HG03135 (cell line): ENCODE data around the gene PARD6G.

Experiments used
- ATAC-seq: cut with Tn5 transposase; IDR thresholded peaks from one replicate; pipeline ENCODE4 v1.9.1; 2021; ENCODE audit warnings: mild to moderate bottlenecking, moderate library complexity; ENCODE audit not compliant: unreplicated experiment

The PARD6G gene

GRCh38 chr18:80191907-80192652 lies 55.2 kb downstream of the PARD6G start:
- ATAC-seq, result no peak

- no peak for ATAC-seq
Measured at GRCh38 chr18:80191264-80191663, 56.0 kb downstream of the PARD6G start.

- no peak for ATAC-seq
Measured at GRCh38 chr18:80190311-80190710, 57.0 kb downstream of the PARD6G start.

GRCh38 chr18:80189531-80189865 lies 57.8 kb downstream of the PARD6G start:
- ATAC-seq, result no peak

DNA sequence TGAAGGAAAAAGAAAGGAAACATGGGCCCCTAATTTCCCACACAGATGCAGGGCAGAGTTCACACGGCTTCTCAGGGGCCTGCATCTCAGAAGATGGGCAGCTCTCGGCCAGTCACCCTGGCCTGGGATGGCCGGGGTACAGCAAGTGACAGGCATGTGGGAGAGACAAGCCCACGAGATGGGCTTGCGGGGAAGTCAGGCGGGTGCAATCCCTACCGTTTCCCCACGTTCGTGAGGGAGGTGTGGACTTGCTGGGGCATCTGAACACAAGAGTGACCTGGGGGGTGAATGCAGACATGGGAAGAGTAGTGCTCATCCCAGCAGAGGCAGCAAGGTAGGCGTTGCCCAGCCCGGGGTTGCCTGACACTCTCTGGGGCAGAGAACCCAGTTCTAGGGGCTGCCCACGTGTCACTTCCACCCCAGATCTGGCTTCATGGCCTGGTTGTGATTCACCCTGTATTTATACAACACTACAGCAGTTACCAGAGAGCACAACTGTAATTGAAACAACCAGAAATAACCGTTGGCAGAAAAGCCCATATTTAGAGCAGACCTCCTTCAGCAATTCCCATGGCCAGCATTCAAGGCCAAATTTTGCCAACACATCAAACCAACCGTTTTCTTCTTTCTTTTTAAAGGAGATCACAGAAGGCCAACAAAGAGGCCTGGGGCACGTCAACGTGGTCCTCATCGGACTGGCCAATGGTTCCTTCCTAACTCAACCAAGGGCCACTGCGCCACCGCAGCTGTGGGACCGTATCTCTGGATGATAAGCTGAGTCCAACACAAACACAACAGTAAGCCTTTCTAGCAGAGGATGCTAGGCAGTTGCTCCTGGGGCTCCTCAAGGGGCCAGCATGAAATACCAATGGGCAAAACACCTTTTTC lies 58.4 kb downstream of the PARD6G start:
- no peak for ATAC-seq

GRCh38 chr18:80187956-80188642 lies 59.2 kb downstream of the PARD6G start:
- no peak for ATAC-seq

GRCh38 chr18:80185545-80185944 lies 61.8 kb downstream of the PARD6G start:
- no peak for ATAC-seq

DNA sequence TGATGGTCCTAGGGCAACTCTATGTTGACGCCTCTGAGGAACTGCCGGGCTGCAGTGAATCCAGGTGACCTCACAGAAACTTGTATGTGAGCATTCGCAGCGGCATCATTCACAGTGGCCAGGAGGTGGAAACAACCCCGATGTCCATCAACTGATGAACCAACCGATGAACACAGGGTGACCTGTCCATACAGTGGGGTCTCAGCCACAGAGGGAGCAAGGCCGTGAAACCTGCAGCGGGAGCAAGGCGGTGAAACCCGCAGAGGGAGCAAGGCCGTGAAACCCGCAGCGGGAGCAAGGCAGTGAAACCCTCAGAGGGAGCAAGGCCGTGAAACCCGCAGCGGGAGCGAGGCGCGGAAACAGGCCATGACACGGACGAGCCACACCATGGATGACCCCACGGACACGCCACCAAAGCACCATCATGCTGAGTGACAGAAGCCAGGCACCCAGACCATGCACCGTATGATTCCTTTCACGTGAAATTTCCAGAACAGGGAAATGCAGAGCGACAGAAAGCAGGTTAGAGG lies 63.0 kb downstream of the PARD6G start:
- ATAC-seq, result no peak

GRCh38 chr18:80183273-80184050 lies 63.9 kb downstream of the PARD6G start:
- ATAC-seq, result no peak

GRCh38 chr18:80182855-80183254 lies 64.5 kb downstream of the PARD6G start:
- ATAC-seq, result no peak

- ATAC-seq, result no peak
Measured at GRCh38 chr18:80181642-80182461, 65.5 kb downstream of the PARD6G start.

GRCh38 chr18:80180778-80181564 lies 66.3 kb downstream of the PARD6G start:
- ATAC-seq, result no peak

DNA sequence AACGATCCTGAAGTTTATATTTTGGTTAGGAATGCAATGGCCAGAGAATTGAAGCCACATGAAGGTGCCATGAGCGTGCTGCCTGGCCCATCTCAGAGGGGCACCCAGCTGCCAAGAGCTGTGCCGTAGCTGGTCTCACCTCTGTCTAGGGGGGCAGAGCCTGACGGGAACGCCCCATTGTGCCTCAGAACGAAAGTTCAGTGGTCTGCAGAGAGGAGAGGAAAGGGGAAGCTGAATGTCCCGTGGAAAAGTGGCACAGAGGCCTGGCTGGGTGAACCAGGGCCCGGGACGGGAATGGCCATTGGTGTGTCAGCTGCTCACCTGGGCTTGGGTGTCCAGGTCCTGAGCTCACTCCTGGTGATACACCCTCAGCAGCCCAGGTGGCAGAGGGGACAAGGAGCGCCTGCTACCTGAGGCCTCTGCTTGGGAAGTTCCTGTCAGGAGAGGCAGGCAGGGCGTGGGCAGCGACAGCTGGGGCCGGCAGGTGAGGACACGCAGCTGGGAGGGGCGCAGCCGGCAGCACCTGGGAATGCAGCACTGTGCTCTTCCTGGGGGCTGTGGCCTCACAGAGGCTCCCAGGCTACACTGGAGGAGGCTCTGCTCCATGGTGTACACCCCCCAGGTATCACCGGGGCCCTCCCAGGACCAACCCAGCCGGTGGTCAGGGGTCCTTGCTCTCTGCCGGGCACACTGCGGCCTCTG lies 67.3 kb downstream of the PARD6G start:
- ATAC-seq, result no peak

GRCh38 chr18:80178935-80179818 lies 68.1 kb downstream of the PARD6G start:
- no peak for ATAC-seq

GRCh38 chr18:80177128-80177527 lies 70.2 kb downstream of the PARD6G start:
- ATAC-seq, result no peak

DNA sequence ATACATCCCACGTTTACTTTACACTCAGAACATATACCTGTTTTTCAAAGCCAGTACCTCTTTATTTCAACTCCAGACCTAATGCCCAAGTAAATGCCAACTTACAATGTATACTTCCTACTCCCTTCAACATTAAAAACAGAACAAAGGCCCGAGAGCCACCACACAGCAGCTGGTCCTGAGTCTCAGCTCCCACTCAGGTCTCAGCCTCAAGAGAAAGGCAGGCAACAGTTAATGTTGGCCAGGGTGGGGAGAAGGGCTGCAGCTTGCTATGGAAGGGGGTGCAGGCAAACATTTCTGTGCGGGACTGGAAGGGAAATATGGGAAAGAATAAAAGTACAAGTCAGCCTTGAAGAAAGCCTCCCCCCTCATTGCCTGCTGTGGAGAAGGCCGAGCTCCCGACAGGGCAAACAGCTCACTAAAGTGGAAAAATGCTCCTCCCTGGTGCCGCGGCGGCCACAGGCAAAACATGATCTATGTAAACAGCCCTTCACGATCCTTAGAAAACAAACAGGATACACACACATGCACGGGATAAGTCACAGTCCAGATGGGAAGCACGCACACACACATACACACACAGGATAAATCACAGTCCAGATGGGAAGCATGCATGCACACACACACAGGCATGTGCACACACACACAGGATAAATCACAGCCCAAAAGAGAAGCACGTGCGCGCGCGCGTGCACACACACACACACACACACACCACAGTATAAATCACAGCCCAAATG lies 70.8 kb downstream of the PARD6G start:
- no peak for ATAC-seq
